NB4 (cell line): Measurements from ENCODE around the gene CCND1.

Source experiments
- MYC ChIP-seq: IDR thresholded peaks from 2 replicates; pipeline ENCODE4 v1.6.1; 2011; ENCODE audit warnings: low read depth, low read length
- POLR2A ChIP-seq: IDR thresholded peaks from 2 replicates; pipeline ENCODE4 v1.6.1; 2011; ENCODE audit warnings: mild to moderate bottlenecking; ENCODE audit not compliant: insufficient read length; ENCODE audit errors: extremely low read depth
- TF ChIP-seq, protein P1 (sequence below): IDR thresholded peaks from one replicate; pipeline ENCODE4 v1.5.1; 2012; ENCODE audit warnings: low read depth, low read length
- TF ChIP-seq, protein P2 (sequence below): IDR thresholded peaks from 2 replicates; pipeline ENCODE4 v1.6.1; 2011; ENCODE audit warnings: low read depth, low read length

DNA sequence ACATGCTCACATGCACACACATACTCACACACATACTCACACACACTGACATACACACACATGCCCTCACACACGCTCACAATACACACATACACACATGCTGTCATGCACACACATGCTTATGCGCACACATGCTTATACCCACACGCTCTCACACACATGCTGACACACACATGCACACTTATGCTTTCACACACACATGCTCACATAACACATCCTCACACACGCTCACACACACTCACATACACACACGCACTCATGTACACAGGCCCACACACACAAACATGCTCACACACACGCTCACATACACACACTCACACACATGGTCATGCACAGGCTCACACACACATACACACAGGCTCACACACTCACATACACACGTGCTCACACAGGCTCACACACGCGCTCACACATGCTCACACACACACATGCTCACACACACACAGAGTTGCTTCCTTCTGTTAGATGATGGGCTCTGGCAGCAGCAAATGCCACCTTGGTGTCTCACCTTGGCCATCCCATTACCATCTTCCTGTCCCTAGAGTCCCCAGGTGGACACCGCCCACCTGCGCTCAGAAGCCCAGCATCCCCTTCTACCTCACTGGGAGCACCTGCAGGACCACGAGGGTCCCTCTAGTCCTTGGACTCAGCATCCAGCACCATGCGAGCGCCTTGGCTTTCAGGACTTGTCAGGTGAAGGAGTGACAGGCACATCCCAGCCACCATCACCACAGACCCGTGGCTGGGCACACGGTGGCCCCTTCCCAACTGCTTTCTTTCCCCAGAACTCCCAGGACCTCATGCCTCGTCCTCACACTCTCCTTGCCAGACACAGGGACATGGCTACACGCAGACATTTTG, 44.9 kb upstream of the CCND1 start:
- TF ChIP-seq, protein P1, sequence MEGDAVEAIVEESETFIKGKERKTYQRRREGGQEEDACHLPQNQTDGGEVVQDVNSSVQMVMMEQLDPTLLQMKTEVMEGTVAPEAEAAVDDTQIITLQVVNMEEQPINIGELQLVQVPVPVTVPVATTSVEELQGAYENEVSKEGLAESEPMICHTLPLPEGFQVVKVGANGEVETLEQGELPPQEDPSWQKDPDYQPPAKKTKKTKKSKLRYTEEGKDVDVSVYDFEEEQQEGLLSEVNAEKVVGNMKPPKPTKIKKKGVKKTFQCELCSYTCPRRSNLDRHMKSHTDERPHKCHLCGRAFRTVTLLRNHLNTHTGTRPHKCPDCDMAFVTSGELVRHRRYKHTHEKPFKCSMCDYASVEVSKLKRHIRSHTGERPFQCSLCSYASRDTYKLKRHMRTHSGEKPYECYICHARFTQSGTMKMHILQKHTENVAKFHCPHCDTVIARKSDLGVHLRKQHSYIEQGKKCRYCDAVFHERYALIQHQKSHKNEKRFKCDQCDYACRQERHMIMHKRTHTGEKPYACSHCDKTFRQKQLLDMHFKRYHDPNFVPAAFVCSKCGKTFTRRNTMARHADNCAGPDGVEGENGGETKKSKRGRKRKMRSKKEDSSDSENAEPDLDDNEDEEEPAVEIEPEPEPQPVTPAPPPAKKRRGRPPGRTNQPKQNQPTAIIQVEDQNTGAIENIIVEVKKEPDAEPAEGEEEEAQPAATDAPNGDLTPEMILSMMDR, result no peak
- no peak for TF ChIP-seq POLR2A
- no peak for TF ChIP-seq MYC
- TF ChIP-seq, protein P2, sequence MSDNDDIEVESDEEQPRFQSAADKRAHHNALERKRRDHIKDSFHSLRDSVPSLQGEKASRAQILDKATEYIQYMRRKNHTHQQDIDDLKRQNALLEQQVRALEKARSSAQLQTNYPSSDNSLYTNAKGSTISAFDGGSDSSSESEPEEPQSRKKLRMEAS, result peak; percentile 49; the same call in 1 of the 2 replicates
